ENCODE data around the gene IMMT.
"Not testable (repeated sequence)": the region's sequence is repeated elsewhere in the genome, so short reads cannot be mapped to it uniquely, and the experiment has no call there.

Gene IMMT

GRCh38 chr2:86211033-86211795, 16.0 kb upstream of the IMMT start:
- no peak for DNase-seq
- in situ Hi-C loops (cut with HindIII; ENCODE audit: low pct_ligation_motif_present, low pct_unique_long_range_greater_than_20kb, low sequenced_read_pairs), result no loop called here

- no peak for DNase-seq
- in situ Hi-C loops (cut with HindIII; ENCODE audit: low pct_ligation_motif_present, low pct_unique_long_range_greater_than_20kb, low sequenced_read_pairs), result no loop called here
Observed at GRCh38 chr2:86204458-86204857, 9.2 kb upstream of the IMMT start.

GRCh38 chr2:86203614-86204013, 8.4 kb upstream of the IMMT start:
- in situ Hi-C loops (cut with HindIII; ENCODE audit: low pct_ligation_motif_present, low pct_unique_long_range_greater_than_20kb, low sequenced_read_pairs), result no loop called here
- DNase-seq, result no peak

- no peak for DNase-seq
- in situ Hi-C loops (cut with HindIII; ENCODE audit: low pct_ligation_motif_present, low pct_unique_long_range_greater_than_20kb, low sequenced_read_pairs), result no loop called here
Observed at GRCh38 chr2:86202702-86203101, 7.4 kb upstream of the IMMT start.

GRCh38 chr2:86202336-86202692, 7.1 kb upstream of the IMMT start:
- in situ Hi-C loops (cut with HindIII; ENCODE audit: low pct_ligation_motif_present, low pct_unique_long_range_greater_than_20kb, low sequenced_read_pairs), result no loop called here
- DNase-seq, result no peak

GRCh38 chr2:86201671-86202335, 6.5 kb upstream of the IMMT start:
- in situ Hi-C loops (cut with HindIII; ENCODE audit: low pct_ligation_motif_present, low pct_unique_long_range_greater_than_20kb, low sequenced_read_pairs), result no loop called here
- DNase-seq, result no peak

- DNase-seq; in situ Hi-C loops (cut with HindIII; ENCODE audit: low pct_ligation_motif_present, low pct_unique_long_range_greater_than_20kb, low sequenced_read_pairs): not testable (repeated sequence)
Observed at GRCh38 chr2:86200564-86200963, 5.3 kb upstream of the IMMT start.

GRCh38 chr2:86199834-86200177, 4.5 kb upstream of the IMMT start:
- peak; percentile 11 for DNase-seq
- in situ Hi-C loops (cut with HindIII; ENCODE audit: low pct_ligation_motif_present, low pct_unique_long_range_greater_than_20kb, low sequenced_read_pairs), result no loop called here

- DNase-seq, result no peak
- in situ Hi-C loops (cut with HindIII; ENCODE audit: low pct_ligation_motif_present, low pct_unique_long_range_greater_than_20kb, low sequenced_read_pairs), result no loop called here
Observed at GRCh38 chr2:86195808-86196387, 636 bp upstream of the IMMT start.

GRCh38 chr2:86194751-86195054, 559 bp downstream of the IMMT start:
- DNase-seq, result peak; percentile 95
- in situ Hi-C loops (cut with HindIII; ENCODE audit: low pct_ligation_motif_present, low pct_unique_long_range_greater_than_20kb, low sequenced_read_pairs), result no loop called here

- in situ Hi-C loops (cut with HindIII; ENCODE audit: low pct_ligation_motif_present, low pct_unique_long_range_greater_than_20kb, low sequenced_read_pairs), result no loop called here
- no peak for DNase-seq
Observed at GRCh38 chr2:86193901-86194567, 1.2 kb downstream of the IMMT start.

- no peak for DNase-seq
- in situ Hi-C loops (cut with HindIII; ENCODE audit: low pct_ligation_motif_present, low pct_unique_long_range_greater_than_20kb, low sequenced_read_pairs), result no loop called here
Observed at GRCh38 chr2:86189782-86190416, 5.4 kb downstream of the IMMT start.

GRCh38 chr2:86186431-86186830, 8.8 kb downstream of the IMMT start:
- DNase-seq, result no peak
- in situ Hi-C loops (cut with HindIII; ENCODE audit: low pct_ligation_motif_present, low pct_unique_long_range_greater_than_20kb, low sequenced_read_pairs), result no loop called here

GRCh38 chr2:86185517-86186212, 9.6 kb downstream of the IMMT start:
- in situ Hi-C loops (cut with HindIII; ENCODE audit: low pct_ligation_motif_present, low pct_unique_long_range_greater_than_20kb, low sequenced_read_pairs), result no loop called here
- DNase-seq, result no peak

- DNase-seq, result no peak
- in situ Hi-C loops (cut with HindIII; ENCODE audit: low pct_ligation_motif_present, low pct_unique_long_range_greater_than_20kb, low sequenced_read_pairs), result no loop called here
Observed at GRCh38 chr2:86176597-86176996, 18.7 kb downstream of the IMMT start.

- in situ Hi-C loops (cut with HindIII; ENCODE audit: low pct_ligation_motif_present, low pct_unique_long_range_greater_than_20kb, low sequenced_read_pairs), result no loop called here
- DNase-seq, result no peak
Observed at GRCh38 chr2:86175828-86176227, 19.4 kb downstream of the IMMT start.

- DNase-seq, result no peak
- in situ Hi-C loops (cut with HindIII; ENCODE audit: low pct_ligation_motif_present, low pct_unique_long_range_greater_than_20kb, low sequenced_read_pairs), result no loop called here
Observed at GRCh38 chr2:86174445-86174844, 20.8 kb downstream of the IMMT start.

- in situ Hi-C loops (cut with HindIII; ENCODE audit: low pct_ligation_motif_present, low pct_unique_long_range_greater_than_20kb, low sequenced_read_pairs), result no loop called here
- DNase-seq, result no peak
Observed at GRCh38 chr2:86172610-86173009, 22.7 kb downstream of the IMMT start.

- no peak for DNase-seq
- in situ Hi-C loops (cut with HindIII; ENCODE audit: low pct_ligation_motif_present, low pct_unique_long_range_greater_than_20kb, low sequenced_read_pairs), result no loop called here
Observed at GRCh38 chr2:86171295-86171694, 24.0 kb downstream of the IMMT start.

All from ACHN (cell line).